ENCODE data around the gene PPFIA4. TPM values are rescaled to one million over a fixed set of nuclear protein-coding genes. Genes with fewer than 3 reads are reported as not detected.

The PPFIA4 gene
- total and polyA plus RNA-seq, 9 of the 15 experiments (the other 6 are each of a cell fraction or from before 2014, with no cell fraction given) = 0.07 to 12.0 (median 0.70) TPM

DNA sequence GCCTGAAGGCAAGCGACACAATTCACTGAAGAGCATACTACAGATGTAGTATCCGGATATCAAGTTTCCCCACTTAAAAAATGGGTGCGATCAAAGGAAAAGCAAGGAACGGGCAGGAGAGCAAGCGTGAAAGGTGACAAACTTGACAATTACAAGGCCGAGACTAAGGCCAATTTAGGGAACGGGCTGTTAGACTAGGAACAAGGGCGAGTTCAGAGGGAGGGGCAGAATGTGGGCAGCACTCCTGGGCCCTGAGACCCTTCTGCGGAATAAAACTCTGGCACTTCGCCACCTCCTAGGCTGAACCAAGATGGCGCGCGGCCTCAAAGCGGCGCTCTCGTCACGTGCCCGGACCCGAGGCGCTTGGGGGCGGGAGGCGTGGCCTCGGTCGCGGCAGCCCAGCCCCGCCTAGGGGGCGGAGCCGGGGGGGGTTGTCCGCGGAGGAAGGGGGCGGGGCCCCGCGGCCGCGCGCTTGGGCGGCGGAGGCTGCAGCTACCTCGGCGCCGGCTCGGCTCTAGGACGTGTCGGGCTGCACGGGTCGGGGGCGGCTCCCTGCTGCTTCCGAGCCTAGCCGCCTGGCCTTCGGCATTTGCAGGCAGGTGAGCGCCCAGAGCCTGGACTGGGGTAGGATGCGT, at the start of gene PPFIA4 (continued):
- TF ChIP-seq AFF4 (CRISPR knock-in tag; IDR thresholded peaks at IDR 0.05) (peak; percentile 81; the same call in 1 of the 2 replicates), CBFA2T3 (IDR thresholded peaks at IDR 0.05) (0 out of 2 replicates have a peak, but pooled peaks have one; percentile 3), FOXJ2 (tag; IDR thresholded peaks at IDR 0.05) (no peak), BACH1 (tag; IDR thresholded peaks at IDR 0.05) (peak; percentile 65; the same call in 1 of the 2 replicates), TAF7 (tag; IDR thresholded peaks at IDR 0.05) (peak; percentile 58), MLX (CRISPR knock-in tag; conservative IDR thresholded peaks at IDR 0.05) (peak; percentile 20 to 75; a peak in 1 of 4 replicates), PHF20 (IDR thresholded peaks at IDR 0.05; ENCODE audit: partially characterized antibody) (peak; percentile 95), NCOA2 (IDR thresholded peaks at IDR 0.05; ENCODE audit: partially characterized antibody in 2 of 2) (no peak), MBD1 (CRISPR knock-in tag; IDR thresholded peaks at IDR 0.05) (peak; percentile 95), MIER1 (IDR thresholded peaks at IDR 0.05; ENCODE audit: low read depth) (0 out of 2 replicates have a peak, but pooled peaks have one; percentile 60), ETV5 (CRISPR knock-in tag; IDR thresholded peaks at IDR 0.05; ENCODE audit: low read depth) (peak; percentile 51), NCOA4 (IDR thresholded peaks at IDR 0.05; ENCODE audit: partially characterized antibody) (no peak), ZNF780A (CRISPR knock-in tag; IDR thresholded peaks at IDR 0.05) (0 out of 2 replicates have a peak, but pooled peaks have one; percentile 21), CEBPB (tag; IDR thresholded peaks at IDR 0.05) (no peak), HDAC8 (tag; IDR thresholded peaks at IDR 0.05) (peak; percentile 96), PCBP1 (IDR thresholded peaks at IDR 0.05; ENCODE audit: low read depth, low read length, poor library complexity, severe bottlenecking) (no peak)
- TF ChIP-seq, protein P1, sequence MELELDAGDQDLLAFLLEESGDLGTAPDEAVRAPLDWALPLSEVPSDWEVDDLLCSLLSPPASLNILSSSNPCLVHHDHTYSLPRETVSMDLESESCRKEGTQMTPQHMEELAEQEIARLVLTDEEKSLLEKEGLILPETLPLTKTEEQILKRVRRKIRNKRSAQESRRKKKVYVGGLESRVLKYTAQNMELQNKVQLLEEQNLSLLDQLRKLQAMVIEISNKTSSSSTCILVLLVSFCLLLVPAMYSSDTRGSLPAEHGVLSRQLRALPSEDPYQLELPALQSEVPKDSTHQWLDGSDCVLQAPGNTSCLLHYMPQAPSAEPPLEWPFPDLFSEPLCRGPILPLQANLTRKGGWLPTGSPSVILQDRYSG (tag; conservative IDR thresholded peaks at IDR 0.05; ENCODE audit: low read depth) = peak; percentile 96
